WERI-Rb-1 (cell line): ENCODE data around the gene ERFL.

Experiments used
- DNase-seq: peaks from one replicate; pipeline ENCODE4 v3.0.0-alpha.2; 2020
- H3K27ac ChIP-seq: fragments of 250-450 bp; sonication (Bioruptor Pico); 2 replicates; pipeline ENCODE4 v1.5.1; 2020; ENCODE audit warnings: mild to moderate bottlenecking, moderate library complexity
- H3K27me3 ChIP-seq: fragments of 250-450 bp; sonication (Bioruptor Pico); 2 replicates; pipeline ENCODE4 v1.5.1; 2021; ENCODE audit warnings: mild to moderate bottlenecking, low read depth, moderate library complexity; ENCODE audit not compliant: insufficient read depth, severe bottlenecking
- H3K36me3 ChIP-seq: fragments of 250-450 bp; sonication (Bioruptor Pico); 2 replicates; pipeline ENCODE4 v1.5.1; 2020; ENCODE audit warnings: mild to moderate bottlenecking, moderate library complexity
- H3K4me3 ChIP-seq: 2 replicates; pipeline ENCODE4 v1.5.1; 2011; ENCODE audit warnings: low read depth, mild to moderate bottlenecking, control low read depth, low read length
- H3K9me3 ChIP-seq: fragments of 250-450 bp; sonication (Bioruptor Pico); 2 replicates; pipeline ENCODE4 v1.5.1; 2021; ENCODE audit warnings: mild to moderate bottlenecking, moderate library complexity; ENCODE audit not compliant: severe bottlenecking
- CTCF ChIP-seq: IDR thresholded peaks from 2 replicates; pipeline ENCODE4 v1.5.1; 2011; ENCODE audit warnings: low read depth, mild to moderate bottlenecking, control low read depth, inconsistent platforms, low read length

ERFL gene

DNA sequence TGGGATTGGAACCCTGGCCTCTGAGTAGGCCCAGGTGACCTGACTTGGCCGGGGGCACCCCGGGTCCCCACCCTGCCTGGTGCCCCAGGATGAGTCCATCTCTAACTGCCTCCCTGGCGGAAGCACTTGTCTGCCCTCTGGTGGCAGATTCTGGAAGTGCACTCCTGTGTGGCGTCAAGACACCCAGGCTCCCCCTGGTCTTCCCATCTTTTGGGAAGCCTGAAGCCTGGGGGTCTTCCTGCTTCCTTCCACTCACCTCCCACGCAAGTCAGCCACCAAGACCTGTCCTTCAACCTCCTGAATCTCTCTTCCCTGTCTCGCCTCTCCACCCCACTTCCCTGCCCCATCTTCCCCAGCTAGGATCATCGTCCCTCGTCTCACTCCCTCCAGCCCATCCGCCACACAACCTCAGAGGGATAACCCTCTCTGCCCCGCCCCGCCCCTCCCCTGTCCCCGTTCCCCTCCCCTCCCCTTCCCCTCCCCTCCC, 23.5 kb upstream of the ERFL start:
- peak; percentile 89 for DNase-seq
- Histone ChIP-seq H3K4me3 (no peak overlapping the region; the same call in 1 of the 2 replicates), H3K9me3 (no peaks in the 10 kb centered on the region), H3K27me3 (no peaks in the 10 kb centered on the region), H3K27ac (no peak overlapping the region), H3K36me3 (no peaks in the 10 kb centered on the region)
- TF ChIP-seq CTCF: peak; percentile 94

DNA sequence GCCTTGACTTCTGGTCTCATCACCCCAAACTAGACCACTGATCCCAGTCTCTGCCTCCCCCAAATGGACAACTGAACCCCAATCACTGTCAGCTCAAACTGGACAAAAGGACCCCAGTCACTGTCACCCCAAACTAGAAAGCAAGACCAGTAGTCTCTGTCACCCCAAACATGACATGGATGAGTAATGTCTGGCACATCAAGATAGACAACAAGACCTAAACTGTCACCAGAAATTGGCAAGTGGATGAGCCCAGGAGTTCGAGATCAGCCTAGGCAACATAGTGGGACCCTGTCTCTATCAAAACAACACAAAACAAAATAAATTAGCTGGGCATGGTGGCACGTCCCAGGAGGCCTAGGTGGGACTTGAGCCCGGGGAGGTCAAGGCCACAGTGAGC, 18.8 kb upstream of the ERFL start:
- no peak for TF ChIP-seq CTCF
- Histone ChIP-seq H3K9me3 (no peaks in the 10 kb centered on the region), H3K36me3 (no peaks in the 10 kb centered on the region), H3K4me3 (no peak overlapping the region), H3K27ac (no peak overlapping the region), H3K27me3 (no peaks in the 10 kb centered on the region)
- DNase-seq: no peak

DNA sequence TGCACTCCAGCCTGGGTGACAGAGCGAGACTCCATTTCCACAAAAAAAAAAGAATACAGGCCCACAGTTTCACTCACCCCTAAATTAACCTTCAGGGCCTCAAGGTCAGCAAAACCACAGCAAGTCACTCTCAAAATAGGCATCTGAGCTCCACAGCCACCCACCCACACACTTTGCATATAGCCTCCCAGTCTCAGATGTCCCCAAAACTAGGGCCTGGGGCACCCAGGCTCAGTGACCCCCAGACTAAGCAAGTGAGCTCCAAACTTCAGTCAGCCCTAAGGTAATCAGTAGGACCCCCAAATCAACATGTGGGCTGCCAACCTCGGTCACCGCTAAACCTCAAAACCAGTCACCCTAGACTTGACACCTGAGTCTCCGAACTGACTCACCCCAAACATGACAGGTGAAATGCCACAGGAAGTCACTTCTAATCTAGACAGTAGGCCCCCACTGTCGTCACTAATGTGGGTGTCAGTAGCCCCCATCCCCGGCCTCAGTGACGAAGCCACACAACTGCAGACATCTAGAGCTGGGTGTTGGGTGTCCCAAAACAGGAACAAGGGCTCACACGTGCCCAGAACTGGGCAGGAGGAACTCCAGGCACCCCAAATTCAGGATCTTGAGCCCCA, 17.0 kb upstream of the ERFL start:
- TF ChIP-seq CTCF: no peak

GRCh38 chr19:41944336-41944735, 16.1 kb upstream of the ERFL start:
- H3K4me3 ChIP-seq: no peak overlapping the region
- no peaks in the 10 kb centered on the region for H3K27me3 ChIP-seq
- H3K9me3 ChIP-seq: no peaks in the 10 kb centered on the region
- H3K36me3 ChIP-seq: no peaks in the 10 kb centered on the region
- DNase-seq: no peak
- H3K27ac ChIP-seq: no peak overlapping the region
- TF ChIP-seq CTCF: no peak

More for the DNA sequence above, 17.0 kb upstream of the ERFL start:
- Histone ChIP-seq H3K4me3 (no peak overlapping the region), H3K27me3 (no peaks in the 10 kb centered on the region), H3K27ac (no peak overlapping the region), H3K9me3 (no peaks in the 10 kb centered on the region), H3K36me3 (no peaks in the 10 kb centered on the region)
- DNase-seq: no peak

DNA sequence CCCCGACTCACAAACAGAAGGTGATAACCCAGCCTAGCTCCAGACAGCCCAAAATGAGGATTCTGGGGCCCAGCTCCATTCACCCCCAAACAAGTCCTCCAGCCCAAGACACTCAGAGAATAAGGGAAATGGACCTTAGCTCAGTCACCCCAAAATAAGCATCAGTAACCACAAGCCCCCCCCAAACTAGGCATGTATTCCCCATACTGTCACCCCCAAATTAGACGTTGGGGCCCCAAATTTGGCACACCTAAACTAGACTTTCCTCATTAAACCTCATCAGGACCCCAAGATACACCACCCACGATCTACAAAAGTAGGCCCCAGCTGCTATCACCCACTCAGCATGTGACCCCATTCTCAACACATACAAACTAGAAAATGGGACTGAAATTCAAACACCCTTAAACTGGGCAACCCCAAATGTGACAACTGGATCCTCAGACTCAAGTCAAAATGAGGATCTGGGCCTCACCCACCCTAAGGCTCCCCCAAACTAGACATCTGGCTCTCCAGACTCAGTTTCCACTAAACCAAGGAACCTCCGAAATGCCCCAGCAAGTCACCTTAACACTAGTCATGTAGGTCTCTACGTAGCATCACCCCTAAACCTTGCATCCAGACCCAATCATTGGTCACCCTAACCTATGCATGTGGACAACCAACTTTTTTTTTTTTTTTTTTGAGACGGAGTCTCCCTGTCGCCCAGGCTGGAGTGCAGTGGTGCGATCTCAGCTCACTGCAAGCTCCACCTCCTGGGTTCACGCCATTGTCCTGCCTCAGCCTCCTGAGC, 13.4 kb upstream of the ERFL start:
- no peak for DNase-seq
- no peaks in the 10 kb centered on the region for H3K27me3 ChIP-seq
- no peaks in the 10 kb centered on the region for H3K9me3 ChIP-seq
- H3K36me3 ChIP-seq: no peaks in the 10 kb centered on the region
- peak overlapping the region; percentile 80 for H3K4me3 ChIP-seq
- TF ChIP-seq CTCF: no peak
- H3K27ac ChIP-seq: no peak overlapping the region
